GM12878 (cell line): ENCODE measurements around the gene RPS6KA2. TPM values are rescaled to one million over a fixed set of nuclear protein-coding genes. Genes with fewer than 3 reads are reported as not detected.

Source experiments
- ATAC-seq: fragments of 200-7000 bp; cut with Tn5 transposase; 3 replicates; pipeline ENCODE4 v1.9.1; 2020; ENCODE audit warnings: mild to moderate bottlenecking, moderate library complexity
- BruUV-seq: library from RNA; stranded (reverse); fragments of 400-500 nt; replicated peaks from 2 replicates; lab custom pipeline; 2021; lab: Mats Ljungman, UMichigan
- CTCF ChIA-PET: fragments of 300-600 bp; sonication (Branson Sonifier 250); formaldehyde crosslinking; extraction: SDS; loops from one replicate; lab custom pipeline; 2021; ENCODE audit warnings: inconsistent platforms; lab: Yijun Ruan, JAX
- POLR2A ChIA-PET: fragments of 350-600 bp; formaldehyde crosslinking; extraction: SDS; loops from one replicate; lab custom pipeline; 2021; ENCODE audit warnings: inconsistent platforms; lab: Charles Lee
- RAD21 ChIA-PET: fragments of 300-600 bp; sonication (Branson Sonifier 250); formaldehyde crosslinking; loops from one replicate; lab custom pipeline; 2023; ENCODE audit warnings: antibody characterized with exemption; ENCODE audit not compliant: unreplicated experiment; lab: Charles Lee
- SMC1A ChIA-PET: fragments of 300-600 bp; sonication (Branson Sonifier 250); formaldehyde crosslinking; loops from one replicate; lab custom pipeline; 2023; ENCODE audit not compliant: unreplicated experiment, uncharacterized antibody; lab: Charles Lee
- DNase-seq: peaks from one replicate; pipeline ENCODE4 v3.0.0-alpha.2; 2011; ENCODE audit warnings: low read depth, low spot score
- FAIRE-seq: peaks from 3 replicates; lab custom pipeline; 2011; peaks lifted over from hg19 to GRCh38; lab: Jason Lieb, UNC
- H2AFZ ChIP-seq: 2 replicates; pipeline ENCODE4 v1.6.0; 2011; ENCODE audit warnings: low read depth, low read length, control low read depth; ENCODE audit not compliant: control insufficient read depth
- H3K27ac ChIP-seq: 2 replicates; pipeline ENCODE4 v1.5.1; 2011; ENCODE audit warnings: control low read depth; ENCODE audit not compliant: control insufficient read depth, insufficient read depth
- H3K27me3 ChIP-seq, 2 experiments: replicated peaks in 1 of 2; 2 replicates each; pipeline versions ENCODE4 v1.6.0 to v1.6.1; 2011; ENCODE audit warnings: low read length in 1 of 2; ENCODE audit not compliant: control insufficient read depth in 2 of 2, insufficient read depth in 2 of 2
- H3K36me3 ChIP-seq, 2 experiments: 2 replicates each; pipeline ENCODE4 v1.5.1; 2011; ENCODE audit warnings: low read length in 1 of 2; ENCODE audit not compliant: control insufficient read depth in 2 of 2, insufficient read depth in 2 of 2
- H3K4me1 ChIP-seq: 2 replicates; pipeline ENCODE4 v1.6.1; 2011; ENCODE audit warnings: mild to moderate bottlenecking, low read length, moderate library complexity, mixed read lengths; ENCODE audit not compliant: control insufficient read depth, insufficient read depth
- H3K4me2 ChIP-seq: 2 replicates; pipeline ENCODE4 v1.6.0; 2011; ENCODE audit warnings: control low read depth; ENCODE audit not compliant: control insufficient read depth, insufficient read depth
- H3K4me3 ChIP-seq: fragments of 200-600 bp; sonication (generic); 2 replicates; pipeline ENCODE4 v1.5.1; 2016
- H3K79me2 ChIP-seq: 2 replicates; pipeline ENCODE4 v1.6.0; 2011; ENCODE audit warnings: low read length; ENCODE audit not compliant: control insufficient read depth, insufficient read depth
- H3K9ac ChIP-seq: 2 replicates; pipeline ENCODE4 v1.8.0; 2011; ENCODE audit warnings: low read length, control low read depth, mixed read lengths; ENCODE audit not compliant: control insufficient read depth, insufficient read depth
- H3K9me3 ChIP-seq: replicated peaks from 3 replicates; pipeline ENCODE4 v1.5.1; 2011; ENCODE audit warnings: mild to moderate bottlenecking, low read length; ENCODE audit not compliant: control insufficient read depth, insufficient read depth
- H4K20me1 ChIP-seq: 2 replicates; pipeline ENCODE4 v1.6.0; 2011; ENCODE audit not compliant: control insufficient read depth, insufficient read depth
- ELK1 ChIP-seq: IDR thresholded peaks from 2 replicates; pipeline ENCODE4 v1.6.1; 2012; ENCODE audit warnings: low read depth, low read length, improper control_type of control experiment
- ESRRA ChIP-seq: IDR thresholded peaks from 2 replicates; pipeline ENCODE4 v1.6.1; 2012; ENCODE audit warnings: mild to moderate bottlenecking, low read length, improper control_type of control experiment
- FOXK2 ChIP-seq: fragments of 450-650 bp; IDR thresholded peaks from 2 replicates; pipeline ENCODE4 v1.6.1; 2017; ENCODE audit warnings: mild to moderate bottlenecking, moderate library complexity
- GATAD2B ChIP-seq: fragments of 450-650 bp; conservative IDR thresholded peaks from 2 replicates; pipeline ENCODE4 v1.6.1; 2017; ENCODE audit warnings: low read depth, mild to moderate bottlenecking, moderate library complexity
- IRF5 ChIP-seq: fragments of 450-650 bp; IDR thresholded peaks from 2 replicates; pipeline ENCODE4 v1.6.1; 2017; ENCODE audit warnings: borderline replicate concordance
- POLR2AphosphoS5 ChIP-seq: IDR thresholded peaks from 2 replicates; pipeline ENCODE4 v1.6.1; 2011; ENCODE audit warnings: mild to moderate bottlenecking, low read length, inconsistent platforms
- RCOR1 ChIP-seq: conservative IDR thresholded peaks from 2 replicates; pipeline ENCODE4 v1.6.1; 2012; ENCODE audit warnings: low read depth, low read length, improper control_type of control experiment
- SUZ12 ChIP-seq: fragments of 200-600 bp; sonication (generic); IDR thresholded peaks from one replicate; pipeline ENCODE4 v1.6.1; 2018; ENCODE audit warnings: antibody characterized with exemption, mild to moderate bottlenecking; ENCODE audit not compliant: unreplicated experiment
- TAF1 ChIP-seq: IDR thresholded peaks from 2 replicates; pipeline ENCODE4 v1.6.1; 2011; ENCODE audit warnings: mild to moderate bottlenecking, low read depth, low read length, borderline replicate concordance
- ZBED1 ChIP-seq: IDR thresholded peaks from 2 replicates; pipeline ENCODE4 v1.6.1; 2016; ENCODE audit warnings: borderline replicate concordance
- ZNF384 ChIP-seq: IDR thresholded peaks from 2 replicates; pipeline ENCODE4 v1.6.1; 2012; ENCODE audit warnings: low read depth, mild to moderate bottlenecking, low read length, improper control_type of control experiment, borderline replicate concordance
- WGBS: methylation state at CpG from one replicate; pipeline ENCODE4 v1.1.6; 2016; ENCODE audit warnings: low lambda C conversion rate; ENCODE audit not compliant: insufficient replicate concordance, insufficient coverage; ENCODE audit errors: missing lambda C conversion rate; 5-methylcytosine and 5-hydroxymethylcytosine counted together
- in situ Hi-C: fragments of 300-500 bp; cut with MboI; formaldehyde crosslinking; loops from 9 replicates; pipeline ENCODE4 v1.14.3; 2018; ENCODE audit warnings: mixed read lengths
- intact Hi-C: fragments of 100-400 bp; cut with micrococcal nuclease; formaldehyde crosslinking; loops from one replicate; pipeline ENCODE4 v1.14.2; 2022; ENCODE audit not compliant: unreplicated experiment
- polyA plus RNA-seq, 11 experiments: library from polyadenylated mRNA; depleted of rRNA in 4 of 11; unstranded in 6 of 11; stranded (reverse) in 5 of 11; fragments of >200 nt; fragmentation: Nextera tagmentation in 4 of 11; fragmentation: Illumina TruSeq in 1 of 11; extraction: Ambion mirVana in 4 of 11; extraction: Trizol in 1 of 11; gene quantifications; 1 replicate in 1 of 11; 2 replicates in 10 of 11; pipeline versions ENCODE4 v1.2.1 to v1.2.3, GENCODE V29; 2011 to 2016; ENCODE audit warnings: inconsistent platforms in 2 of 11, missing spikeins in 2 of 11, low read depth in 1 of 11
- total RNA-seq, 4 experiments: library from RNA; depleted of rRNA in 3 of 4; stranded (reverse); fragments of >200 nt in 3 of 4; fragmentation: Illumina TruSeq in 1 of 4; extraction: Trizol in 1 of 4; gene quantifications; 2 replicates each; pipeline versions ENCODE4 v1.2.1 to v1.2.3, GENCODE V29; 2013 to 2021

The RPS6KA2 gene
- total and polyA plus RNA-seq, 10 of the 15 experiments (the other 5 are each of a cell fraction or from before 2014, with no cell fraction given): 0.02 to 1.0 (median 0.22) TPM; not detected in 1

GRCh38 chr6:166422201-166422940 is 204.7 kb downstream of the RPS6KA2 start:
- TF ChIP-seq POLR2AphosphoS5 (no peak), ZBED1 (no peak), SUZ12 (no peak), RCOR1 (no peak)
- ChIA-PET POLR2A (no interaction called here), CTCF (no interaction called here), SMC1A (no interaction called here), RAD21 (no interaction called here)
- in situ Hi-C loops (no loop called here), intact Hi-C loops (no loop called here)
- no peaks in the 10 kb centered on the region; a peak in 1 of 4 replicates for H3K27me3 ChIP-seq
- no peaks in the 10 kb centered on the region for H3K9me3 ChIP-seq
- no peak overlapping the region for H3K4me2 ChIP-seq
- H3K9ac ChIP-seq: no peak overlapping the region
- no peak overlapping the region for H3K4me3 ChIP-seq
- WGBS: 63% methylated on average over 20 of the region's 20 CpGs
- ATAC-seq (no peak), DNase-seq (no peak), FAIRE-seq (no peak)
- no peak overlapping the region for H3K27ac ChIP-seq
- peaks cover 13% of the 10 kb centered on the region for H3K4me1 ChIP-seq
- BruUV-seq: no TSS peak
- H2AFZ ChIP-seq: no peak overlapping the region
- no peaks in the 10 kb centered on the region for H3K79me2 ChIP-seq
- H4K20me1 ChIP-seq: no peaks in the 10 kb centered on the region
- no peaks in the 10 kb centered on the region for H3K36me3 ChIP-seq

DNA sequence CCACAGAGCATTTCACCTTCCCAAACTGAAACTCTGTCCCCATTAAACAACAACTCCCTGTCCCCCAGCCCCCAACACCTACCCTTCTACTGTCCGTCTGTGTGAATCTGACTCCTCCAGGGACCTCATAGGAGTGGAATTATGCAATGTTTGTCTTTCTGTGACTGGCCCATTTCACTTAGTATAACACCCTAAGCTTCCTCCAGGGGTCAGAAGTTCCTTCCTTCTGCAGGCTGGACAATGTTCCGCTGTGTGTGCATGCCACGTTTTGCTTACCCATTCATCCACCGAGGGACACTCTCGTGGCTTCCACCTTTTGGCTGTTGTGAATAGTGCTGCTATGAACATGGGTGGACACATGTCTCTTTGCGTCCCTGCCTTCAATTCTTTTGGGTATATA is 206.7 kb downstream of the RPS6KA2 start:
- Histone ChIP-seq H3K9me3 (no peaks in the 10 kb centered on the region; the same call in 2 of the 3 replicates), H3K79me2 (no peaks in the 10 kb centered on the region), H3K27ac (no peak overlapping the region), H3K36me3 (no peaks in the 10 kb centered on the region), H3K27me3 (no peaks in the 10 kb centered on the region; a peak in 1 of 4 replicates), H4K20me1 (no peaks in the 10 kb centered on the region), H3K4me2 (no peak overlapping the region), H2AFZ (no peak overlapping the region), H3K4me3 (no peak overlapping the region), H3K4me1 (peaks cover 13% of the 10 kb centered on the region), H3K9ac (no peak overlapping the region)
- intact Hi-C loops (no loop called here), in situ Hi-C loops (no loop called here)
- POLR2A ChIA-PET: no interaction called here
- CTCF ChIA-PET: no interaction called here
- DNase-seq (no peak), FAIRE-seq (no peak), ATAC-seq (no peak)
- 47% methylated on average over 6 of the region's 6 CpGs for WGBS
- BruUV-seq: no TSS peak
- TF ChIP-seq ESRRA: no peak
- no peak for TF ChIP-seq GATAD2B
- TF ChIP-seq IRF5: no peak
- TF ChIP-seq ELK1: no peak
- no peak for TF ChIP-seq TAF1
- TF ChIP-seq ZNF384: no peak
- TF ChIP-seq FOXK2: no peak
- SMC1A ChIA-PET: no interaction called here
- RAD21 ChIA-PET: no interaction called here
